ENCODE data around the gene RHBDF1.

- no peak for TF ChIP-seq POLR2A (IDR thresholded peaks at IDR 0.05)
- TF ChIP-seq, protein P1, sequence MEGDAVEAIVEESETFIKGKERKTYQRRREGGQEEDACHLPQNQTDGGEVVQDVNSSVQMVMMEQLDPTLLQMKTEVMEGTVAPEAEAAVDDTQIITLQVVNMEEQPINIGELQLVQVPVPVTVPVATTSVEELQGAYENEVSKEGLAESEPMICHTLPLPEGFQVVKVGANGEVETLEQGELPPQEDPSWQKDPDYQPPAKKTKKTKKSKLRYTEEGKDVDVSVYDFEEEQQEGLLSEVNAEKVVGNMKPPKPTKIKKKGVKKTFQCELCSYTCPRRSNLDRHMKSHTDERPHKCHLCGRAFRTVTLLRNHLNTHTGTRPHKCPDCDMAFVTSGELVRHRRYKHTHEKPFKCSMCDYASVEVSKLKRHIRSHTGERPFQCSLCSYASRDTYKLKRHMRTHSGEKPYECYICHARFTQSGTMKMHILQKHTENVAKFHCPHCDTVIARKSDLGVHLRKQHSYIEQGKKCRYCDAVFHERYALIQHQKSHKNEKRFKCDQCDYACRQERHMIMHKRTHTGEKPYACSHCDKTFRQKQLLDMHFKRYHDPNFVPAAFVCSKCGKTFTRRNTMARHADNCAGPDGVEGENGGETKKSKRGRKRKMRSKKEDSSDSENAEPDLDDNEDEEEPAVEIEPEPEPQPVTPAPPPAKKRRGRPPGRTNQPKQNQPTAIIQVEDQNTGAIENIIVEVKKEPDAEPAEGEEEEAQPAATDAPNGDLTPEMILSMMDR (IDR thresholded peaks at IDR 0.05): no peak
These were observed 12.9 kb downstream of the RHBDF1 start for GRCh38 chr16:59440-60059.
